Liver (tissue), 9 donors: ENCODE data around the gene CACNB1. TPM values are rescaled to one million over a fixed set of nuclear protein-coding genes. Genes with fewer than 3 reads are reported as not detected.

ENCODE experiments used
- DNase-seq: peaks from one replicate; pipeline ENCODE4 v3.0.0-alpha.2; 2017; ENCODE audit warnings: low spot score
- H3K27ac ChIP-seq, 2 donors: one replicate each; pipeline ENCODE4 v1.7.0; 2013; ENCODE audit warnings: inconsistent platforms in 2 of 2, low read length in 2 of 2, control low read depth in 1 of 2, low read depth in 1 of 2, mild to moderate bottlenecking in 1 of 2
- H3K27me3 ChIP-seq, 4 donors: one replicate each; pipeline versions ENCODE4 v1.6.1 to v1.7.0; 2013; ENCODE audit warnings: low read length in 3 of 4, inconsistent platforms in 1 of 4, mild to moderate bottlenecking in 1 of 4, moderate library complexity in 1 of 4; ENCODE audit not compliant: control insufficient read depth in 4 of 4, insufficient read depth in 4 of 4
- H3K36me3 ChIP-seq, 4 donors: one replicate each; pipeline versions ENCODE4 v1.6.1 to v1.7.0; 2013; ENCODE audit warnings: low read length in 3 of 4, mild to moderate bottlenecking in 3 of 4, low read depth in 1 of 4, moderate library complexity in 1 of 4; ENCODE audit not compliant: control insufficient read depth in 4 of 4, insufficient read depth in 3 of 4
- H3K4me1 ChIP-seq, 4 donors: one replicate each; pipeline versions ENCODE4 v1.6.1 to v1.7.0; 2013; ENCODE audit warnings: low read length in 3 of 4, mild to moderate bottlenecking in 3 of 4, moderate library complexity in 1 of 4; ENCODE audit not compliant: control insufficient read depth in 4 of 4, insufficient read depth in 4 of 4
- H3K4me3 ChIP-seq, 3 donors: one replicate each; pipeline versions ENCODE4 v1.6.1 to v1.7.0; 2013; ENCODE audit warnings: low read length in 3 of 3, control low read depth in 1 of 3, low read depth in 1 of 3, mild to moderate bottlenecking in 1 of 3
- H3K9ac ChIP-seq, 2 donors: one replicate each; pipeline ENCODE4 v1.7.0; 2013; ENCODE audit warnings: low read length in 2 of 2, mild to moderate bottlenecking in 2 of 2, moderate library complexity in 2 of 2, control low read depth in 1 of 2, low read depth in 1 of 2
- H3K9me3 ChIP-seq, 4 donors: one replicate each; pipeline versions ENCODE4 v1.6.1 to v1.7.0; 2013; ENCODE audit warnings: low read length in 3 of 4; ENCODE audit not compliant: control insufficient read depth in 4 of 4
- FOXA1 ChIP-seq: IDR thresholded peaks from 2 replicates; pipeline ENCODE4 v1.6.1; 2016; ENCODE audit warnings: antibody characterized with exemption
- FOXA2 ChIP-seq: IDR thresholded peaks from 2 replicates; pipeline ENCODE4 v1.6.1; 2016; ENCODE audit warnings: antibody characterized with exemption
- GABPA ChIP-seq, 2 donors: IDR thresholded peaks in 1 of 2; conservative IDR thresholded peaks in 1 of 2; 2 replicates each; pipeline ENCODE4 v1.6.1; 2016; ENCODE audit warnings: antibody characterized with exemption in 2 of 2, mild to moderate bottlenecking in 1 of 2, moderate library complexity in 1 of 2
- HNF4G ChIP-seq: IDR thresholded peaks from 2 replicates; pipeline ENCODE4 v1.6.1; 2016; ENCODE audit warnings: antibody characterized with exemption
- MAX ChIP-seq: IDR thresholded peaks from 2 replicates; pipeline ENCODE4 v1.6.1; 2016; ENCODE audit warnings: antibody characterized with exemption
- NR2F2 ChIP-seq: IDR thresholded peaks from 2 replicates; pipeline ENCODE4 v1.6.1; 2016; ENCODE audit warnings: antibody characterized with exemption
- RAD21 ChIP-seq, 2 donors: IDR thresholded peaks; 2 replicates each; pipeline ENCODE4 v1.6.1; 2016; ENCODE audit warnings: antibody characterized with exemption in 2 of 2, mild to moderate bottlenecking in 2 of 2
- REST ChIP-seq: IDR thresholded peaks from 2 replicates; pipeline ENCODE4 v1.6.1; 2016; ENCODE audit warnings: antibody characterized with exemption, mild to moderate bottlenecking
- YY1 ChIP-seq: IDR thresholded peaks from 2 replicates; pipeline ENCODE4 v1.6.1; 2016; ENCODE audit warnings: antibody characterized with exemption, mild to moderate bottlenecking
- WGBS: extraction: QIAGEN DNeasy Blood & Tissue Kit; methylation state at CpG from one replicate; pipeline ENCODE4 v1.1.7; 2013; 5-methylcytosine and 5-hydroxymethylcytosine counted together
- polyA plus RNA-seq, 2 donors: library from polyadenylated mRNA; stranded (reverse) in 1 of 2; unstranded in 1 of 2; fragments of 200-250 nt in 1 of 2; fragments of >200 nt in 1 of 2; fragmentation: Nextera tagmentation in 1 of 2; extraction: Ambion mirVana in 1 of 2; gene quantifications; one replicate each; pipeline versions ENCODE4 v1.2.1 to v1.2.3, GENCODE V29; 2013 to 2015
- total RNA-seq, 2 donors: library from RNA; depleted of rRNA; stranded (reverse); fragments of >200 nt; gene quantifications; one replicate each; pipeline ENCODE4 v1.2.3, GENCODE V29; 2014
- TF ChIP-seq, protein P1 (sequence below): IDR thresholded peaks from 2 replicates; pipeline ENCODE4 v1.6.1; 2016; ENCODE audit warnings: antibody characterized with exemption
- donor health status: healthy.
- donor health status: healthy.
- donor health status: healthy.
- donor health status: healthy.
- donor health status: healthy.

CACNB1 gene
- total and polyA plus RNA-seq, 4 donors, result 0.05 to 1.3 (median 0.26) TPM

GRCh38 chr17:39150104-39150634, 47.3 kb downstream of the CACNB1 start:
- H3K4me3 ChIP-seq, result no peak overlapping the region
- no peak overlapping the region for H3K27ac ChIP-seq
- peaks cover 0 to 5% (median 3%) of the 10 kb centered on the region in 4 donors for H3K27me3 ChIP-seq
- peaks cover 2 to 24% (median 13%) of the 10 kb centered on the region in 4 donors for H3K4me1 ChIP-seq
- no peaks in the 10 kb centered on the region for H3K36me3 ChIP-seq
- TF ChIP-seq NR2F2 (no peak), FOXA2 (no peak)
- TF ChIP-seq, protein P1, sequence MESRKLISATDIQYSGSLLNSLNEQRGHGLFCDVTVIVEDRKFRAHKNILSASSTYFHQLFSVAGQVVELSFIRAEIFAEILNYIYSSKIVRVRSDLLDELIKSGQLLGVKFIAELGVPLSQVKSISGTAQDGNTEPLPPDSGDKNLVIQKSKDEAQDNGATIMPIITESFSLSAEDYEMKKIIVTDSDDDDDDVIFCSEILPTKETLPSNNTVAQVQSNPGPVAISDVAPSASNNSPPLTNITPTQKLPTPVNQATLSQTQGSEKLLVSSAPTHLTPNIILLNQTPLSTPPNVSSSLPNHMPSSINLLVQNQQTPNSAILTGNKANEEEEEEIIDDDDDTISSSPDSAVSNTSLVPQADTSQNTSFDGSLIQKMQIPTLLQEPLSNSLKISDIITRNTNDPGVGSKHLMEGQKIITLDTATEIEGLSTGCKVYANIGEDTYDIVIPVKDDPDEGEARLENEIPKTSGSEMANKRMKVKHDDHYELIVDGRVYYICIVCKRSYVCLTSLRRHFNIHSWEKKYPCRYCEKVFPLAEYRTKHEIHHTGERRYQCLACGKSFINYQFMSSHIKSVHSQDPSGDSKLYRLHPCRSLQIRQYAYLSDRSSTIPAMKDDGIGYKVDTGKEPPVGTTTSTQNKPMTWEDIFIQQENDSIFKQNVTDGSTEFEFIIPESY, result no peak
- WGBS, result 74% methylated on average over 5 of the region's 5 CpGs
- no peak for DNase-seq
- H3K9ac ChIP-seq, result no peak overlapping the region
- H3K9me3 ChIP-seq, result no peaks in the 10 kb centered on the region

DNA sequence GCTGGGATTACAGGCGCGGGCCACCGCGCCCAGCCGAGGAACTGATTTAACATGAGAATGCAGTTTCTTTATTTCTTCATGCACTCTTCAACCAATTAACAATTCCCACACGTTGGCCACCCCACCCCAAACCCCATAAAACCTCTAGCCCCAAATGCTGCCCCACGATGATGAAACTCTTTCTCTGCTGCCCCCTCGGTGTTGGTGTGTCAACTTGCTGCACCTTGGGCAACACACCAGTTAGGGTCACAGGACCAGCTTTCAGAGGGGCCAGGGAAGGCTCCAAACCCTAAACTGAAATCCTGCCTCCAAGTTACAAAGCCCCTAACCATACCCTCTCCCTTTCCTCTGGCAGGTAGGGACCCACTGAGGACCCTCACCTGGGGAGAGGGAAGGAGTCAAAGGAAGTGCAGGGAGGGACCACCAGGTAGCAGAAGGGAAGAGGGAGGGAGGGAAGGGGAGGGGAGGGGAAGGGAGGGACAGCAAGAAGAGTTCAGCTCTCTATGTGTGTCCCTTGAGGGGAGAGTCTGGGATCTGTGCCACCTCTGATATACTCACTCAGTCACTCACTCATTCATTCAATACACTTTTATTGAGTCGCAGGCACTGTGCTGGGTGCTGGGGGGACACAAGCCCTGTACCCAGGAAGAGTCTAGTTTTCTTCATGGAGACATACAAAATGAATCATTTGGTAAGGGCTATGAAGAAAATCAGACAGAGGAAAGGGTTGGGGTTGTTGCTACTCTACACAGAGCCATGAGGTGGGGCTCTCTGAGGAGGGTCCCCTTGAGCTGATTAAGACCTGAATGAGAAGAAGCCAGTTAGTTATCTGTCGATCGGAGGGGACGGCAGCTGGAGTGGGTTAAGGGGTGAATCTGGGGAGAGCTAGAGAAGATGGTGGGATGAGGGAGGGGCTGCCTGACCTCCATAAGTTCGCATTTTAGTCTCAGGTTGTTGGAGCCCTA, 50.0 kb downstream of the CACNB1 start:
- no peak overlapping the region for H3K4me3 ChIP-seq
- TF ChIP-seq GABPA (IDR thresholded peaks at IDR 0.05 in 1 of 2, conservative IDR thresholded peaks at IDR 0.05 in 1 of 2) (no peak), FOXA2 (no peak), NR2F2 (no peak), HNF4G (no peak), FOXA1 (no peak), YY1 (no peak), RAD21 (IDR thresholded peaks at IDR 0.05) (no peak), REST (no peak), MAX (no peak)
- TF ChIP-seq, protein P1, result no peak
- peaks cover 0 to 5% (median 3%) of the 10 kb centered on the region in 4 donors for H3K27me3 ChIP-seq
- peaks cover 2 to 8% (median 2%) of the 10 kb centered on the region in 4 donors for H3K4me1 ChIP-seq
- no peak overlapping the region for H3K27ac ChIP-seq
- no peak for DNase-seq
- H3K36me3 ChIP-seq, result no peaks in the 10 kb centered on the region
- H3K9ac ChIP-seq, result no peak overlapping the region
- H3K9me3 ChIP-seq, result no peaks in the 10 kb centered on the region
- 57% methylated on average over 13 of the region's 13 CpGs for WGBS
